DOHH2 (cell line): ENCODE results near the gene MRPL38.
"Not testable (repeated sequence)": the region's sequence is repeated elsewhere in the genome, so short reads cannot be mapped to it uniquely, and the experiment has no call there.

Experiments
- H3F3A ChIP-seq: fragments of 200-600 bp; sonication (generic), shearing (Covaris generic); 2 replicates; pipeline ENCODE4 v1.6.0; 2016; ENCODE audit warnings: antibody characterized with exemption, mild to moderate bottlenecking; ENCODE audit not compliant: control insufficient read depth, insufficient read depth
- H3K27ac ChIP-seq: fragments of 200-600 bp; sonication (generic); 2 replicates; pipeline ENCODE4 v1.5.1; 2014; ENCODE audit warnings: low read depth, mild to moderate bottlenecking, low read length, moderate library complexity
- H3K27me3 ChIP-seq: fragments of 200-600 bp; sonication (generic); 2 replicates; pipeline ENCODE4 v1.6.1; 2014; ENCODE audit warnings: mild to moderate bottlenecking, low read length, mixed read lengths; ENCODE audit not compliant: control insufficient read depth
- H3K36me3 ChIP-seq: fragments of 200-600 bp; sonication (generic); 2 replicates; pipeline ENCODE4 v1.6.1; 2014; ENCODE audit warnings: mild to moderate bottlenecking, low read length, moderate library complexity, mixed read lengths; ENCODE audit not compliant: control insufficient read depth
- H3K4me1 ChIP-seq: fragments of 200-600 bp; sonication (generic); 2 replicates; pipeline ENCODE4 v1.6.1; 2014; ENCODE audit warnings: mild to moderate bottlenecking, low read length, mixed read lengths; ENCODE audit not compliant: control insufficient read depth
- H3K4me2 ChIP-seq: fragments of 200-600 bp; sonication (generic); 2 replicates; pipeline ENCODE4 v1.6.0; 2014; ENCODE audit warnings: mild to moderate bottlenecking, low read length, moderate library complexity
- H3K4me3 ChIP-seq: fragments of 200-600 bp; sonication (generic); 2 replicates; pipeline ENCODE4 v1.5.1; 2014; ENCODE audit warnings: mild to moderate bottlenecking, low read length, mixed read lengths
- H3K79me2 ChIP-seq: fragments of 200-600 bp; sonication (generic); 2 replicates; pipeline ENCODE4 v1.6.1; 2014; ENCODE audit warnings: mild to moderate bottlenecking, low read length, mixed read lengths; ENCODE audit not compliant: control insufficient read depth
- H3K9me2 ChIP-seq: fragments of 200-600 bp; sonication (generic); replicated peaks from 2 replicates; pipeline ENCODE4 v1.6.1; 2014; ENCODE audit warnings: mild to moderate bottlenecking, low read length, mixed read lengths; ENCODE audit not compliant: control insufficient read depth
- H3K9me3 ChIP-seq: fragments of 200-600 bp; sonication (generic); 2 replicates; pipeline ENCODE4 v1.6.1; 2014; ENCODE audit warnings: antibody characterized with exemption, low read length, mixed read lengths; ENCODE audit not compliant: control insufficient read depth, insufficient read depth
- H4K20me1 ChIP-seq: fragments of 200-600 bp; sonication (generic); 2 replicates; pipeline ENCODE4 v1.6.0; 2014; ENCODE audit warnings: low read depth, mild to moderate bottlenecking, antibody characterized with exemption, low read length, moderate library complexity; ENCODE audit not compliant: control insufficient read depth, insufficient read depth
- EZH2phosphoT487 ChIP-seq: fragments of 200-600 bp; sonication (generic); IDR thresholded peaks from 2 replicates; pipeline ENCODE4 v1.6.1; 2017; ENCODE audit warnings: borderline replicate concordance, mild to moderate bottlenecking, antibody characterized with exemption, low read length, moderate library complexity, mixed read lengths
- TF ChIP-seq, protein P1 (sequence below): fragments of 200-600 bp; sonication (generic); IDR thresholded peaks from one replicate; pipeline ENCODE4 v1.5.1; 2014; ENCODE audit warnings: antibody characterized with exemption, mild to moderate bottlenecking, low read depth, low read length; ENCODE audit not compliant: poor library complexity, severe bottlenecking

The MRPL38 gene

DNA sequence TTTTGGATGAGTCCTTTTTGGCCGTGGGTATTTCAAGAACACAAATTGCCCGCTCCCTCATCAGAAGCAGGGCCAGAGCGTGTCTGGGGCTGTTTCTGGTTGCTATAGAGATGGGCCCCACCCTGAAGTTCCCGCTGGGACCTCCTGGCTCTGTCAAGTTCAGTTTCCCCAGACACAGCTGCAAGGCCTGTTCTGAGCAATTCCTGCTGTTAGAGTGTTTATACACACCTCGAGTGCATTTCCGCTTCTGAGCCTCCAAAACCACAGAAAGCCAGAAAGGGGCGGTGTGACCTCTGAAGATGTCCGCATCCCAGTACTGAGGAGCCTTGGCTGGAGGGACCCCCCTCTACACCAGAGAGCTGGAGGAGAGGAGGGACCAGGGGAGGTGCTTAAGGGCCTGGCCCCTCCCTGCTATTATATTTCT lies 40.2 kb downstream of the MRPL38 start:
- H3K4me1 ChIP-seq = peaks cover 13% of the 10 kb centered on the region

DNA sequence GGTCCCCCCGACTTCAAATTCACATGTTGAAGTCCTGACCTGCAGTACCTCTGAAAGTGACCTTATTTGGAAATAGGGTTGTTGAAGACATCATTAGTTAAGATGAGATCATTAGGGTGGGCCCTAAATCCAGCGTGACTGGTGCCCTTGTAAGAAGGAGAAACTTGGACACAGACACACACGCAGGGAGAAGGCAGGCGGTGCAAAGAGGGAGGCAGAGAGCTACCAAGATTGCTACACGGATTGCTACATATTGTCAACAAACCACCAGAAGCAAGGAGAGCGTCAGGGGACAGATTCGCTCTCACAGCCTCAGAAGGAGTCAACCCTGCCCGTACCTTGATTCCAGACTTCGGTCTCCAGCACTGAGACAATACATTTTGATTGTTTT lies 42.8 kb downstream of the MRPL38 start:
- Histone ChIP-seq H4K20me1 (no peaks in the 10 kb centered on the region), H3K79me2 (no peaks in the 10 kb centered on the region), H3K9me2 (no peaks in the 10 kb centered on the region), H3K36me3 (no peaks in the 10 kb centered on the region), H3K9me3 (no peaks in the 10 kb centered on the region), H3K4me1 (peaks cover 33% of the 10 kb centered on the region), H3K4me2 (no peak overlapping the region), H3K27me3 (no peaks in the 10 kb centered on the region), H3K4me3 (no peak overlapping the region), H3F3A (peaks cover 10% of the 10 kb centered on the region), H3K27ac (no peak overlapping the region)
- TF ChIP-seq EZH2phosphoT487 = no peak
- TF ChIP-seq, protein P1, sequence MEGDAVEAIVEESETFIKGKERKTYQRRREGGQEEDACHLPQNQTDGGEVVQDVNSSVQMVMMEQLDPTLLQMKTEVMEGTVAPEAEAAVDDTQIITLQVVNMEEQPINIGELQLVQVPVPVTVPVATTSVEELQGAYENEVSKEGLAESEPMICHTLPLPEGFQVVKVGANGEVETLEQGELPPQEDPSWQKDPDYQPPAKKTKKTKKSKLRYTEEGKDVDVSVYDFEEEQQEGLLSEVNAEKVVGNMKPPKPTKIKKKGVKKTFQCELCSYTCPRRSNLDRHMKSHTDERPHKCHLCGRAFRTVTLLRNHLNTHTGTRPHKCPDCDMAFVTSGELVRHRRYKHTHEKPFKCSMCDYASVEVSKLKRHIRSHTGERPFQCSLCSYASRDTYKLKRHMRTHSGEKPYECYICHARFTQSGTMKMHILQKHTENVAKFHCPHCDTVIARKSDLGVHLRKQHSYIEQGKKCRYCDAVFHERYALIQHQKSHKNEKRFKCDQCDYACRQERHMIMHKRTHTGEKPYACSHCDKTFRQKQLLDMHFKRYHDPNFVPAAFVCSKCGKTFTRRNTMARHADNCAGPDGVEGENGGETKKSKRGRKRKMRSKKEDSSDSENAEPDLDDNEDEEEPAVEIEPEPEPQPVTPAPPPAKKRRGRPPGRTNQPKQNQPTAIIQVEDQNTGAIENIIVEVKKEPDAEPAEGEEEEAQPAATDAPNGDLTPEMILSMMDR = no peak

More for the DNA sequence above, 40.2 kb downstream of the MRPL38 start:
- H3K27ac ChIP-seq = no peak overlapping the region
- H3K9me3 ChIP-seq = no peaks in the 10 kb centered on the region
- H3F3A ChIP-seq = no peaks in the 10 kb centered on the region
- no peaks in the 10 kb centered on the region for H3K79me2 ChIP-seq
- no peaks in the 10 kb centered on the region for H3K9me2 ChIP-seq
- peak overlapping the region; percentile 31 for H3K4me3 ChIP-seq
- H3K27me3 ChIP-seq = no peaks in the 10 kb centered on the region; the same call in 1 of the 2 replicates
- H4K20me1 ChIP-seq = no peaks in the 10 kb centered on the region
- peak overlapping the region; percentile 58 for H3K4me2 ChIP-seq
- TF ChIP-seq EZH2phosphoT487 = no peak
- TF ChIP-seq, protein P1 = peak; percentile 15
- H3K36me3 ChIP-seq = no peaks in the 10 kb centered on the region

DNA sequence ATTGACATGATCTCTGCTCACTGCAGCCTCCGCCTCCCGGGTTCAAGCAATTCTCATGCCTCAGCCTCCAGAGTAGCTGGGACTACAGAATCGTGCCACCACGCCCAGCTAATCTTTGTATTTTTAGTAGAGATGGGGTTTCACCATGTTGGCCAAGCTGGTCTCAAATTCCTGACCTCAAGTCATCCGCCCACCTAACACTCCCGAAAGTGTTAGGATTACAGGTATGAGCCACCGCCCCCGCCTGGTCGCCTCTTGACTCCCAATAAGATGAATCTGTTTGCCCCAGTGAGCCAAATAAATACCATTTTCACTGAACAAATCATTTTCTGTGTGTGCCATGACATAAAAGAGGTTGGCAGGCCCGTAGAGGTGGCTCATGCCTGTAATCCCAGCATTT lies 45.3 kb downstream of the MRPL38 start:
- not testable (repeated sequence) for H3K27ac ChIP-seq, H3K4me2 ChIP-seq, H3K9me3 ChIP-seq, H4K20me1 ChIP-seq, H3K27me3 ChIP-seq, H3K9me2 ChIP-seq, H3K36me3 ChIP-seq, H3K4me3 ChIP-seq
- H3K4me1 ChIP-seq = peaks cover 37% of the 10 kb centered on the region
- peaks cover 12% of the 10 kb centered on the region for H3F3A ChIP-seq
- H3K79me2 ChIP-seq = peaks cover 15% of the 10 kb centered on the region

DNA sequence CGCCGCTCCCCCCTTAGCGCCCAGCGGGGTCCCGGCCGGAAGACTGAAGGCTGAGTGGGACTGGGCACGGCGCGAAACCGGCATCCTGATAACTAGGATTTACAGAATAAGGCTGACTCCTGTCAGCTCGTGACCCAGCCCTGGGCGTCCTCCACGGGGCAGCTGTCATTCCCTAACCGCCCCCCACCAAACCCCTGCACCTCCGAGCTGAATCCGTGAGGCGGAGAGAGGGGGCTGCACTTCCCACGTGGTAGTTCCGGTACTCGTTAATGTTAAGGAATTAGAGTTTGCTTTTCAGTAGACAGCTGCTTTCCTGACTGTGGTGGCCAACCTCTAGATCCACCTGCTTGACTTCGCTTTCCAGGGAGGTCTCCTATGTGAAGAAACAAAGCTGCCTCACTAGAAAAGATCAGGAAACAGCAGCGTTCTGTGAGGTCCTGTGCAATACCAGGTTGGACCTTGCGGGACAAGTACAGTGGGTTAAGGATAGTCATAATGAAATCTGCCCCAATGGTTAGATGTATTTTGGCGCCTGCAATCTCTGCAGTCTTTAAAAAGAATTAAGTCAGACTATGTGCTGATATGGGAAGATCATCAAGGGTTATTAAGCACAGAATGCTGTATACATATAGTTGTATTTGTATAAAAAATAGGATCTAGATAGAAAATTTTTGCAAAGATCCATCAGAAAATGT lies 48.5 kb downstream of the MRPL38 start:
- Histone ChIP-seq H3K27ac (peak overlapping the region; percentile 79), H3K4me2 (peak overlapping the region; percentile 89), H3K4me3 (peak overlapping the region; percentile 94), H3K9me2 (no peaks in the 10 kb centered on the region), H3K36me3 (peaks cover 4% of the 10 kb centered on the region), H3K4me1 (peaks cover 35% of the 10 kb centered on the region), H3K27me3 (no peaks in the 10 kb centered on the region), H3K9me3 (no peaks in the 10 kb centered on the region), H4K20me1 (peaks cover 8% of the 10 kb centered on the region; the same call in 1 of the 2 replicates), H3F3A (peaks cover 14% of the 10 kb centered on the region), H3K79me2 (peaks cover 25% of the 10 kb centered on the region)
- TF ChIP-seq, protein P1 = peak; percentile 39
- TF ChIP-seq EZH2phosphoT487 = no peak
